Stomach (tissue), 9 donors: Measurements from ENCODE around the gene TBC1D8. TPM values are rescaled to one million over a fixed set of nuclear protein-coding genes. Genes with fewer than 3 reads are reported as not detected.

ENCODE experiments used
- DNase-seq, 2 donors: peaks; one replicate each; pipeline versions ENCODE4 v3.0.0 to v3.0.0-alpha.2; 2013 to 2019
- H3K27ac ChIP-seq, 5 donors: fragments of 200-600 bp in 4 of 5; sonication (generic) in 4 of 5; one replicate each; pipeline ENCODE4 v1.5.1; 2013 to 2019; ENCODE audit warnings: mild to moderate bottlenecking in 1 of 5, moderate library complexity in 1 of 5
- H3K27me3 ChIP-seq, 3 donors: fragments of 200-600 bp; sonication (generic); one replicate each; pipeline ENCODE4 v1.5.1; 2017 to 2019; ENCODE audit warnings: mixed run types in 1 of 3
- H3K36me3 ChIP-seq, 4 donors: fragments of 200-600 bp; sonication (generic); 1 replicate in 3 of 4; 2 replicates in 1 of 4; pipeline ENCODE4 v1.5.1; 2016 to 2019
- H3K4me1 ChIP-seq, 4 donors: fragments of 200-600 bp; sonication (generic); one replicate each; pipeline ENCODE4 v1.5.1; 2016 to 2019
- H3K4me3 ChIP-seq, 4 donors: fragments of 200-600 bp; sonication (generic) in 3 of 4; one replicate each; pipeline ENCODE4 v1.5.1; 2016 to 2019; ENCODE audit warnings: mild to moderate bottlenecking in 1 of 4
- H3K9me3 ChIP-seq, 4 donors: fragments of 200-600 bp; sonication (generic); one replicate each; pipeline ENCODE4 v1.5.1; 2016 to 2019
- EP300 ChIP-seq: sonication (generic); formaldehyde crosslinking; IDR thresholded peaks from one replicate; pipeline ENCODE4 v1.6.1; 2017; ENCODE audit warnings: antibody characterized with exemption
- POLR2A ChIP-seq, 4 donors: fragments of 450-650 bp; IDR thresholded peaks; one replicate each; pipeline ENCODE4 v1.6.1; 2016; ENCODE audit warnings: antibody characterized with exemption in 4 of 4, control low read depth in 2 of 4, mild to moderate bottlenecking in 1 of 4, moderate library complexity in 1 of 4
- POLR2AphosphoS5 ChIP-seq, 3 donors: sonication (generic); formaldehyde crosslinking; IDR thresholded peaks; one replicate each; pipeline ENCODE4 v1.6.1; 2016; ENCODE audit warnings: antibody characterized with exemption in 3 of 3
- WGBS, 5 donors: extraction: QIAGEN DNeasy Blood & Tissue Kit in 3 of 5; methylation state at CpG; one replicate each; pipeline versions ENCODE4 v1.1.5 to v1.1.7; 2013 to 2018; 5-methylcytosine and 5-hydroxymethylcytosine counted together
- intact Hi-C: fragments of 100-400 bp; cut with DNase I; formaldehyde crosslinking; loops from one replicate; pipeline ENCODE4 v1.15.1; 2023; ENCODE audit warnings: low total_unique reads
- polyA plus RNA-seq, 3 donors: library from polyadenylated mRNA; stranded (reverse); fragments of 200-250 nt; gene quantifications; one replicate each; pipeline ENCODE4 v1.2.3, GENCODE V29; 2013
- total RNA-seq, 5 donors: library from RNA; depleted of rRNA; stranded (reverse); fragments of >200 nt; gene quantifications; one replicate each; pipeline versions ENCODE4 v1.1.0 to v1.2.3, GENCODE V29; 2014 to 2016
- TF ChIP-seq, protein P1 (sequence below), 7 experiments: fragments of 450-650 bp in 4 of 7; fragments of 200-600 bp in 3 of 7; sonication (generic) in 3 of 7; IDR thresholded peaks; one replicate each; pipeline ENCODE4 v1.5.1; 2016 to 2019; ENCODE audit warnings: antibody characterized with exemption in 7 of 7, control low read depth in 2 of 7, mild to moderate bottlenecking in 1 of 7
- donor health status: healthy with polysubstance abuse.
- donor health status: Bipolar disorder and iron deficiency.
- donor health status: healthy.

Gene TBC1D8
- total and polyA plus RNA-seq, 8 donors: 9.9 to 179 (median 74.9) TPM

DNA sequence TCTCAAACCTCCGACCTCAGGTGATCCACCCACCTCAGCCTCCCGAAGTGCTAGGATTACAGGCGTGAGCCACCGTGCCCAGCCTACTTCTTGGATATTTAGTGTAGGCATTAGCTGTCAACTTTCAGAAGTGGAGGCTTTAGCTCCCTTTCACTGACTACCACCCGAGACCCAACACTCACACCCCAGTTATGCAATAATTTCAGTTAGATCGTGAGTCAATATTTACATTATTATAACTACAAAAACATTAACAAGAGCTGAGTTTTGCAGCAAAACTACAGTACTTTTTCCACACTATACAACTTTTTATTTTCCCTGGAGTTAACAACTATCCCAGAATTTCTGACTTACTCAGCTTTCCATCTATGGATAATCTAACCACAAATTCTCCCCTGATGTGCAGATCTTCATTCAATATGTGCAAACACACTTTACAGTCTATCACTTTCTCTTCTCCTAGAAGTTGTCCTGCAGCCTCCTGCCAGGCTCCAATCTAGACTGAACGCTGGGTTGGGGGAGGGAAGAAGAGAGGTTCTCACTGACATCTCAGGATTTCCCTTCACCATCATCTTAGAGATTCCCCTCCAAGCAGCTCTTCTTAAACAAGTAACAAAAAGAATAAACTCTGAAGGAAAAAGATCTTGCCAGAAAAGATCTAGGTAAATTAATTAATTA, 10.1 kb downstream of the TBC1D8 start:
- intact Hi-C loops: no loop called here
- Histone ChIP-seq H3K4me3 (no peak overlapping the region), H3K9me3 (no peaks in the 10 kb centered on the region), H3K27ac (peak overlapping the region in 1 of 5 donors; percentile 26), H3K4me1 (peaks cover 17 to 77% (median 48%) of the 10 kb centered on the region in 4 donors), H3K27me3 (no peaks in the 10 kb centered on the region), H3K36me3 (no peaks in the 10 kb centered on the region)
- DNase-seq: no peak
- 40 to 63% (median 57%) methylated on average over 7 of the region's 7 CpGs for WGBS, 5 donors
- TF ChIP-seq, protein P1, sequence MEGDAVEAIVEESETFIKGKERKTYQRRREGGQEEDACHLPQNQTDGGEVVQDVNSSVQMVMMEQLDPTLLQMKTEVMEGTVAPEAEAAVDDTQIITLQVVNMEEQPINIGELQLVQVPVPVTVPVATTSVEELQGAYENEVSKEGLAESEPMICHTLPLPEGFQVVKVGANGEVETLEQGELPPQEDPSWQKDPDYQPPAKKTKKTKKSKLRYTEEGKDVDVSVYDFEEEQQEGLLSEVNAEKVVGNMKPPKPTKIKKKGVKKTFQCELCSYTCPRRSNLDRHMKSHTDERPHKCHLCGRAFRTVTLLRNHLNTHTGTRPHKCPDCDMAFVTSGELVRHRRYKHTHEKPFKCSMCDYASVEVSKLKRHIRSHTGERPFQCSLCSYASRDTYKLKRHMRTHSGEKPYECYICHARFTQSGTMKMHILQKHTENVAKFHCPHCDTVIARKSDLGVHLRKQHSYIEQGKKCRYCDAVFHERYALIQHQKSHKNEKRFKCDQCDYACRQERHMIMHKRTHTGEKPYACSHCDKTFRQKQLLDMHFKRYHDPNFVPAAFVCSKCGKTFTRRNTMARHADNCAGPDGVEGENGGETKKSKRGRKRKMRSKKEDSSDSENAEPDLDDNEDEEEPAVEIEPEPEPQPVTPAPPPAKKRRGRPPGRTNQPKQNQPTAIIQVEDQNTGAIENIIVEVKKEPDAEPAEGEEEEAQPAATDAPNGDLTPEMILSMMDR (IDR thresholded peaks at IDR 0.05): no peak
- no peak for TF ChIP-seq POLR2AphosphoS5 (IDR thresholded peaks at IDR 0.05)
- no peak for TF ChIP-seq EP300
- no peak for TF ChIP-seq POLR2A (IDR thresholded peaks at IDR 0.05)

DNA sequence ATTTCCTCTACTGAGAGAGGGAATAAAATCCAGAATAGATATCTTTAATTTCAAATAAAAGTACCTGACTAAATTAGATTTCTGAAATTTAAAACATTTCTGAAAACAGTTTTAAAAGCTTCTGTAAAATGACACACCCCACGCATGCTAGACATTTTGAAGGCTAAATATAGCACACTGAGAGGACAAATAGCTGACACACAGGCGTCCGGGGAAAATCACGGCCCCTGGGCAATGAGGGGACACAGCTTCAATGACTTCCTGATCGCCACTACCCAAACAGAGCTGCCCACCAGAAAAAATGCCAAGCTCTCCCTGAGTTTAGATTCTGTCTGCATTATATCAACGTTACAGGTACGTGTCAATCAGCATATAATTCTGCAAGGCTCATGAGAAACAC, 10.9 kb downstream of the TBC1D8 start:
- Histone ChIP-seq H3K36me3 (no peaks in the 10 kb centered on the region), H3K4me1 (peaks cover 19 to 75% (median 50%) of the 10 kb centered on the region in 4 donors), H3K9me3 (no peaks in the 10 kb centered on the region), H3K27me3 (no peaks in the 10 kb centered on the region), H3K27ac (no peak overlapping the region), H3K4me3 (no peak overlapping the region)
- intact Hi-C loops: no loop called here
- TF ChIP-seq, protein P1 (IDR thresholded peaks at IDR 0.05): no peak
- TF ChIP-seq EP300 (no peak), POLR2A (IDR thresholded peaks at IDR 0.05) (no peak)
- 21 to 52% (median 35%) methylated on average over 7 of the region's 7 CpGs for WGBS, 5 donors
- DNase-seq: no peak

DNA sequence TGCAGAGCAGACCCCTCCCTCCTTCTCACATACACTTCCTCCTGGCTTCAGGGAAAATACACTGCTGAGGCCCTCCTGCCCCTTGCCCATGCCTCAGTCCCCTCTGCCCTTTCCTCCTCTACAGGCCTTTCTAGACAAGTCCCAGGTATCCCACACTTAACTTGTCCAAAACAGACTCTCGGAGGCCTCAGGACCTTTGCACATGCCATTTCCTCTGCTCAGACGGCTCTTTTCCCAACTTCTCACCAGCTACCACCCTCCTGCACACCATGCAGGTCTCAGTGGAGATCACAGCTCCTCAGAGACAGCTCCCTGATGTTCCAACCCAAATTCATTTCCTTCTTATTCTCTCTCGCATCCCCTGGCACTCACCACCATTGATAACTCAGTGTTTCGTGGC, 11.7 kb downstream of the TBC1D8 start:
- no peak overlapping the region for H3K4me3 ChIP-seq
- no peaks in the 10 kb centered on the region for H3K9me3 ChIP-seq
- H3K27me3 ChIP-seq: no peaks in the 10 kb centered on the region
- no peak for DNase-seq
- peaks cover 17 to 71% (median 47%) of the 10 kb centered on the region in 4 donors for H3K4me1 ChIP-seq
- intact Hi-C loops: no loop called here
- WGBS, 5 donors: 86 to 91% (median 87%) methylated on average over 4 of the region's 4 CpGs
- H3K36me3 ChIP-seq: no peaks in the 10 kb centered on the region
- no peak for TF ChIP-seq POLR2AphosphoS5 (IDR thresholded peaks at IDR 0.05)
- TF ChIP-seq, protein P1 (IDR thresholded peaks at IDR 0.05): no peak
- TF ChIP-seq POLR2A (IDR thresholded peaks at IDR 0.05): no peak
- no peak for TF ChIP-seq EP300
- H3K27ac ChIP-seq: peak overlapping the region in 1 of 5 donors; percentile 26

DNA sequence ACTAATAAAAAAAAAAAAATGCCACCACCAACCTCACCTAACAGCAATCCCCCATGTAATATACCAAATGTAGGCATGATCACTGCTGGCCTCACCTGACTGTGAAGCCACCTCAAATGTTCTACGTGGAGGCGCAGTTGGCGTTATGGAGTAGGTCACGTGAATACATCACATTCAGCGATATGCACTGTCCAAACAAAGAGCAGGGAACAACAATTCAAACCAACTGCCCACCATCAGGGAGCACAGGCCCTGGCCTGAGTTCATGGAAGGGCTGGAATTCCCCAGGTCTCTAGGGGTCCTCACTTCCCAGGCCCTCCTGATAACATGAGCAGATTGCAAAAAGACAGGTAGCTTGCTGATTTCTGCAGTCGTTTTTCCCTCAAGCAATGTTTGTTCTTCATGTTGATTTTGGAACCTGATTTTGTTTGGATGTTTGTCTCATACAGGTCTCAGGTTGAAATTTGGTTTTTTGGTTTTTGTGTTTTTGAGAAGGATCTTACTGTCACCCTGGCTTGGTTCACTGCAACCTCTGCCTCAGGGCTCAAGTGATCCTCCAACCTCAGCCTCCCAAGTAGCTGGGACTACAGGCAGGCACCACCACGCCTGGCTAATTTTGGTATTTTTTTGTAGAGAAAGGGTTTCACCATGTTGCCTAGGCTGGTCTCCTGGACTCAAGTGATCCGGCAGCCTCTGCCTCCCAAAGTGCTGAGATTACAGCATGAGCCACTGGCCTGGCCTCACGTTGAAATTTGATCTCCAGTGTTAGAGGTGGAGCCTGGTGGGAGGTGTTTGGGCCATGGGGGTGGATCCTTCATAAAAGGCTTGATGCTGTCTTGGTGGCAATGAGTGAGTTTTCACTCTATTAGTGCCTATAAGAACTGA, 15.5 kb downstream of the TBC1D8 start:
- peak in 1 of 2 donors; percentile 58 for DNase-seq
- Histone ChIP-seq H3K4me1 (peaks cover 13 to 62% (median 37%) of the 10 kb centered on the region in 4 donors), H3K27ac (peak overlapping the region in 4 of 5 donors; percentile 27 to 67 (median 46)), H3K36me3 (no peaks in the 10 kb centered on the region), H3K4me3 (no peak overlapping the region), H3K27me3 (no peaks in the 10 kb centered on the region), H3K9me3 (no peaks in the 10 kb centered on the region)
- TF ChIP-seq, protein P1 (IDR thresholded peaks at IDR 0.05): no peak
- TF ChIP-seq EP300 (no peak), POLR2AphosphoS5 (IDR thresholded peaks at IDR 0.05) (peak in 1 of 3 donors; percentile 15), POLR2A (IDR thresholded peaks at IDR 0.05) (peak in 1 of 4 donors; percentile 15)
- WGBS, 5 donors: 39 to 65% (median 51%) methylated on average over 9 of the region's 9 CpGs
- intact Hi-C loops: no loop called here
